Measurements from ENCODE around the gene COL4A2.
"Not testable (repeated sequence)": the region's sequence is repeated elsewhere in the genome, so short reads cannot be mapped to it uniquely, and the experiment has no call there.

The COL4A2 gene

GRCh38 chr13:110307767-110308655 is 927 bp downstream of the COL4A2 start:
- no peak for DNase-seq (ENCODE audit: low read depth in 2 of 2)

GRCh38 chr13:110308656-110309359 is 1.7 kb downstream of the COL4A2 start:
- no peak for DNase-seq (ENCODE audit: low read depth in 2 of 2)

- DNase-seq (ENCODE audit: low read depth in 2 of 2): no peak
Measured at GRCh38 chr13:110309661-110310524, 2.8 kb downstream of the COL4A2 start.

GRCh38 chr13:110310541-110311442 is 3.7 kb downstream of the COL4A2 start:
- DNase-seq (ENCODE audit: low read depth in 2 of 2): no peak

GRCh38 chr13:110311443-110312338 is 4.6 kb downstream of the COL4A2 start:
- DNase-seq (ENCODE audit: low read depth in 2 of 2): no peak

GRCh38 chr13:110312339-110313031 is 5.4 kb downstream of the COL4A2 start:
- DNase-seq (ENCODE audit: low read depth in 2 of 2): peak in 1 of 2 experiments; percentile 66

GRCh38 chr13:110313261-110313660 is 6.2 kb downstream of the COL4A2 start:
- not testable (repeated sequence) for DNase-seq (ENCODE audit: low read depth in 2 of 2)

- not testable (repeated sequence) for DNase-seq (ENCODE audit: low read depth in 2 of 2)
Measured at GRCh38 chr13:110313733-110314132, 6.6 kb downstream of the COL4A2 start.

GRCh38 chr13:110314516-110315245 is 7.6 kb downstream of the COL4A2 start:
- DNase-seq (ENCODE audit: low read depth in 2 of 2): no peak

- no peak for DNase-seq (ENCODE audit: low read depth in 2 of 2)
Measured at GRCh38 chr13:110316196-110316595, 9.1 kb downstream of the COL4A2 start.

- DNase-seq (ENCODE audit: low read depth in 2 of 2): no peak
Measured at GRCh38 chr13:110317093-110317492, 10.0 kb downstream of the COL4A2 start.

GRCh38 chr13:110317496-110318195 is 10.6 kb downstream of the COL4A2 start:
- DNase-seq (ENCODE audit: low read depth in 2 of 2): no peak

- no peak for DNase-seq (ENCODE audit: low read depth in 2 of 2)
Measured at GRCh38 chr13:110318920-110319319, 11.8 kb downstream of the COL4A2 start.

GRCh38 chr13:110319397-110319773 is 12.3 kb downstream of the COL4A2 start:
- no peak for DNase-seq (ENCODE audit: low read depth in 2 of 2)

- peak in 1 of 2 experiments; percentile 65 for DNase-seq (ENCODE audit: low read depth in 2 of 2)
Measured at GRCh38 chr13:110319774-110320509, 12.9 kb downstream of the COL4A2 start.

- no peak for DNase-seq (ENCODE audit: low read depth in 2 of 2)
Measured at GRCh38 chr13:110320645-110321044, 13.6 kb downstream of the COL4A2 start.

- not testable (repeated sequence) for DNase-seq (ENCODE audit: low read depth in 2 of 2)
Measured at GRCh38 chr13:110321573-110321972, 14.5 kb downstream of the COL4A2 start.
